ENCODE results near the gene RNF138.
"Not testable (repeated sequence)": the region's sequence is repeated elsewhere in the genome, so short reads cannot be mapped to it uniquely, and the experiment has no call there.

Gene RNF138

DNA sequence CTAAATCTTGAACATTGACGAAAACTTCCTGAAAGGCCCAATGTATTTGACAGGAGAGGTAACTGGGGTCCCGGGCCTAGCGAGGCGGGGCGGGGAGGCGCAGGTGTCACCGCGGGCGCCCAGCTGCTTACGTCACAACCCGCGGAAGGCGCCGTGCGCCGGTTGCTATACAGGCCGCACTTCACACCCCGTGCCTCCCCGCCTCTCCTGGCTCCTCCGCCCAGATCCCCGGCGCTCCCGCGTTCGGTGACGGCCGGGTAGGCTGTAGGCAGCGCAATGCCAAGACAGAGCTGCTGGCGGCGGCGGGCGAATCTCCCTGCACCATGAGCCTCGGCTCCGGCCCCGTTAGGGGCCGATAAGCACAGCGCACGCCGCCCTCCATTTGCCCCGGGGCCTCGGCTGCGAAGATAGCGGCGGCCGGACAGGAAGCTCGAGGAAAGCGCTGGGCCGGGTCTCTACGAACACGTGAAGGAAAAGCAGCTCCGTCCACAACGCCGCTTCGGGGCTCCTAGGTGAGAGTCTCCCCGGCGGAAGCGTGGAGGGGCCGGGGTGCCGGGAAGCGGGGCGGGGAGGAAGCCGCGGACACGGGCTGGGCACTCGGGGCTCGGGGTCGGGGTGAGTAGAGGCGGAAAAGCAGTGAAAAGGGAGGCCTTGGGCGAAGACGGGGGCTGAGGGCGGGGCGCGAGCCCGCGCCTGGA, at the start of gene RNF138:
Gene RNF138 (plus strand): TSS at position 151 of the 698 bp plus-strand sequence. CDS start 903 bp downstream, outside the sequence.
- peak; percentile 81 to 83 for DNase-seq (ENCODE audit: low read depth in 2 of 2)

- no peak for DNase-seq (ENCODE audit: low read depth in 2 of 2)
These were observed 49.3 kb upstream of the RNF138 start for GRCh38 chr18:32042337-32042736.

DNA sequence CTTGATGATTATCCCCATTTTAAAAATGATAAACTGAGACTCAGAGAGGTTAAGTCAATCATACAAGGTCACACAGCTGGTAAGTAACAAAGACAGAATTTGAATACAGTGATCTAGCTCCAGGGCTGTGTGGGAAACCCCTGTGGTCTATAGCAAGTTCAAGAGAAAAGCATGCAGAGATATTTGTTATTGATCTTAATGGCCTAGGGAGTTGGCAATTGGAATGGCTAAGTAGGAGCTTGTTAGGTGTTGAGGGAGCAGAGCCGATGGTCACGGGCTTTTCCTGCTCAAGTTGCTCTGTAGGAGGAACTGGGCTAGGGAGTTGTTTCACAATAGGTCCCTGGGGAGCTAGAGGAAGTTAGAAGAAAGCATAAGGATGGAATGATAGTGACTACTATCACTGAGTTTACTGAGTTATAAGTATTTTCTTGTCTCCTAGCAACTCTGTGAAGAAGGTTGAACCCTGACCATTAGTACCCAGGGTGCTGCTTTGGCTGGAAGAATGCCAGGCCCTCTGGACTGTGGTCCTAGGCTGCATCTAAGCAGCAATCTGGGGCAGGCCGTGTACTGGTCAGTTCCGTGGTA, 43.1 kb upstream of the RNF138 start:
- DNase-seq (ENCODE audit: low read depth in 2 of 2) = no peak

DNA sequence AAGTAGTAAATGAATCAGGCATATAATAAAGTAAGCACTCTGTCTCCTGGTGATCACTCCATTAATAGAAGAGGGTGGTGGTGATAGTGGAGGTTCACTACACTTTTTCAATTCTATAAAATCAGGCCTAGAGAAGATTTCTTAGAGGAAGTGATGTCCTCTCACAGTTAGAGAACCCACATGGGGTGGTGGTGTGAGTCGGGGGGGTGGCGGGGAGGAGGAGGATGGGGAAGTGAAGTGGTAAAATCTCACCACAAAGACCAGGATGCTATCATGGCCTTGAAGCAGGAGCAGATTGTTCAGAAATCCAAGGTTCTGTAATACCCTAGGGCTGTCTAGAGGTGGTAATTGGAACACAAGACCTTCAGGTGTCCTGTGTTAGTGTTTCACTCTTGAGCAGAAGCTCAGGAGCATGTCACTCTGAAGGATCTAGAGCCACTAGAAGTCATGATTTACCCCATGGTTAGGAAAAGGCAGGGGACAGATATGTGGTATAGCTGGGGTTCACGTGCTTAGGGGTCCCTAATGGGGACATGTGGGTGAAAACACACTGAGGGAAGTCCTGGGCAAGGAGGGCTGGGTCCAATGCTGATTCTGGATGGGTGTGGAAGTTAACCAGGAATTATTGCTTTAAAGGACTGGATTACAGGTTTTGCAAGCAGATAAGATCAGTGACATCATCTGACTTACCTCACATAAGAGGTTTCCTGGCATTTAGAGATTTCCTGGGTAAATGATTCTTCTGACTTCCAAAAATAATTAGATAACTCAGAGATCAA, 42.1 kb upstream of the RNF138 start:
- peak; percentile 19 to 45 for DNase-seq (ENCODE audit: low read depth in 2 of 2)

DNA sequence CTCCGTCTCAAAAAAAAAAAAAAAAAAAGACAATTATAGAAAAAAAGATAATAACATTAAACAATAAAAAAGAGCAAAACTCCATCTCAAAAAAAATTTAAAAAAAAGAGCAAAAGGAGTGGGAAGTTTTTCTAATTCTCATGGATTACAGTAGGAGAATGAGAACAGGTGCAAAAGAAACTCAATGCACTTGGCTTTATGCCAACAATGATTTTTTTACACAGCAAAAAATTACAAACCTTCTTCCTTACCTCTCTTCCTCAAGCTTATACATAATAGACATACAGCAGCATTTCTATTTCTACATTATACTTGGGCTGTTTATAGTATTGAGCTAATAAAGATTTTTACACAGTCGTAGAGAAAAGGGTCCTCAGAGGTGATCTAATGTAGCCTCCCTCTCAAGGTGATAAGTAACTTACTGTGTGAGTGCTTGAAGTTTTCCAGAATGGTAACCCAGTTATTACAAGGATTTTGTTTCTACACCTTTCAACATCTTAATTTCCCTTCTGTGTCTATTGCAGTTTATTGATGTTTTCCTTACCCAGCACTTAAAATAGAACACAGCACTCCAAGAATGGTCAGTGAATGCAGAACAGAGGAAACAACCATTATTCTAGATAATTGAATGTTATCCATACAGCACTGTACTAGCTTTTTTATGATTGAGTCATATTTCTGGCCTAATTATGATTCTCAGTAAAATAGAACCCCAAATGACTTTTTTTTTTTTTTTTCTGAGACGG, 34.9 kb upstream of the RNF138 start:
- no peak for DNase-seq (ENCODE audit: low read depth in 2 of 2)

GRCh38 chr18:32057624-32058165, 34.0 kb upstream of the RNF138 start:
- no peak for DNase-seq (ENCODE audit: low read depth in 2 of 2)

DNA sequence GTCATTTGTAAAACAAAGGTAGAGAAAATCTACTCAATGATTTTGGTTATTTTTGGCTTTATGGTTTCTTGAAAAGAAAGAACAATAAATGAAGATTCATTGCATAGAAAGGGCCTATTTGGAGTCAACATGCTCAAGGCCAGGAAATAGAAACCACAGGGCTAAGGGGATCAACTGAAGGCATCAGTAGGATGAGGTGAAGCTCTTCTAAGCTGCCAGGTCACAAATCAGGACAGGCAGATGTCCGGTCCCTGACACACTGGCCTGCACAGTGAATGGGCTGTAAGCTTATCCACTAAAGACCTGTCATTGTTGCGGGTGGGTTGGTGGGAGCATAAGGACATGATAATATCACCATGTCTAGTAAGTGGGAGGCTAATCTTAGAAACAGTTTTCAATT, 31.6 kb upstream of the RNF138 start:
- DNase-seq (ENCODE audit: low read depth in 2 of 2) = no peak

- DNase-seq (ENCODE audit: low read depth in 2 of 2) = no peak
These were observed 24.1 kb upstream of the RNF138 start for GRCh38 chr18:32067375-32068167.

GRCh38 chr18:32072321-32072720, 19.4 kb upstream of the RNF138 start:
- DNase-seq (ENCODE audit: low read depth in 2 of 2) = no peak

DNA sequence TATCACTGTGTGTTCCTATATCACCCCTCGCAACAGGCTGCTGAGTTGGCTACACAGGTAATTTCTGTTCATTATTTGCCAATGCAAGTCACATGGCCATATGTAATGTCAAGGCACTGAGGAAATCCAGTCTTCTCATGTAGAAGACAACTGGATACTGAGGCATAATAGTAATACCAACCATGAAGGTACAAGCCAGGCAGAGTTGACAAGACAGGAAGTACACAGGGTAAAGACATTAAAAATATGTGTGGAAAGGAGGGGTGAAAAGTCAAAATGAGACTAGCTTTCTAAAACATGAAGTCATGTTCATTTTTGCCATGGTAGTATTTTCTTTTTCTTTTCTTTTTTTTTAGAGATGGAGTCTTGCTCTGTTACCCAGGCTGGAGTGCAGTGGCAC, 17.5 kb upstream of the RNF138 start:
- DNase-seq (ENCODE audit: low read depth in 2 of 2) = no peak

DNA sequence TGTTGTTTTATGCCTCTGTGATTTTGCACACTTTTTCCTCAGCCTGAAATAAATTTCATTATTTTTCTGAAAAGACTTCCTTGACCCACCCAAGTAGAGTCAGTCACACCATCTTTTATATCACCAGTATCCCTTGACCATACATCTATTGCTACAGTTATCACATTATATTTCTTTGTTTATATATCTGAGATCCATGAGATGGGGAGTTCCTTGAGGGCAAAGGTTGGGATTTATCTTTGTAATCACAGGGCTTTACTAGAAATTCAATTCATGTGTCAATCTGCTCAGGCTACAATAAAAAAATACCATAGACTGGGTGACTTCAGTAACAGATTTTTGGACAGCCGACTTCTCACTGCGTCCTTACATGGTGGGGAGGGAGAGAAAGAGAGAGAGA, 12.8 kb upstream of the RNF138 start:
- DNase-seq (ENCODE audit: low read depth in 2 of 2) = no peak

DNA sequence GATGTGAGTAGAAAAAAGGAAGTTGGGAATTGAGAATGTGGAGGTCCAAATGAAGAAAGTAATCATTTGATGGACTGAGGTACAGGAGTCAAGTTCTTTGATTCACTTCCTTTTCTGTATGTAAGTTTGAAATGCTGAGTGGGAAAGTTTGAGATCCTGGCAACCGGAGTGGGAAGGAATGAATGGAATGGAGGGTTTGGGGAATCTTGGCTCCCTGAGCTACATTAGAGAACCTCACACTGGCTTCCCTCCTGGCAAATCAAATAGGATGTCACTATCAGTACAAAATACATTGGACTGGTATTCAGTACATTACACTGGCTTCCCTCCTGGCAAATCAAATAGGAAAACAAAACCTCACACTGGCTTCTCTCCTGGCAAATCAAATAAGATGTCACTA, 9.8 kb upstream of the RNF138 start:
- no peak for DNase-seq (ENCODE audit: low read depth in 2 of 2)

- no peak for DNase-seq (ENCODE audit: low read depth in 2 of 2)
These were observed 7.9 kb upstream of the RNF138 start for GRCh38 chr18:32083781-32084180.

GRCh38 chr18:32086881-32087280, 4.8 kb upstream of the RNF138 start:
- DNase-seq (ENCODE audit: low read depth in 2 of 2) = no peak

DNA sequence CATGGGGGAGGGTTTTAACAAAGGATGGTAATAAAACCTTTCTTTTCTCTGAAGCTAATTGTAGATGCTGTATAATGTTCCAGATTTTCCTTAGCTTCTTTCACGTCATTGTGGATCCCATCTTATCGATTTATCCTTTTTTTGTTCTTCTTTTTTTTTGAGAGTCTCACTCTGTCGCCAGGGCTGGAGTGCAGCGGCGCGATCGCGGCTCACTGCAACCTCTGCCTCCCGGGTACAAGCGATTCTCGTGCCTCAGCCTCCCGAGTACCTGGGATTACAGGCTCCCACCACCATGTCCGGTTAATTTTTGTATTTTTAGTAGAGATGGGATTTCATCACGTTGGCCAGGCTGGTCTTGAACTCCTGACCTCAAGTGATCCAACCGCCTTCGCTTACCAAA, 843 bp upstream of the RNF138 start:
- DNase-seq (ENCODE audit: low read depth in 2 of 2) = not testable (repeated sequence)

- DNase-seq (ENCODE audit: low read depth in 2 of 2) = no peak
These were observed 350 bp upstream of the RNF138 start for GRCh38 chr18:32091325-32091723.

- peak; percentile 99 to 100 for DNase-seq (ENCODE audit: low read depth in 2 of 2)
These were observed 888 bp downstream of the RNF138 start for GRCh38 chr18:32092422-32093101.

DNA sequence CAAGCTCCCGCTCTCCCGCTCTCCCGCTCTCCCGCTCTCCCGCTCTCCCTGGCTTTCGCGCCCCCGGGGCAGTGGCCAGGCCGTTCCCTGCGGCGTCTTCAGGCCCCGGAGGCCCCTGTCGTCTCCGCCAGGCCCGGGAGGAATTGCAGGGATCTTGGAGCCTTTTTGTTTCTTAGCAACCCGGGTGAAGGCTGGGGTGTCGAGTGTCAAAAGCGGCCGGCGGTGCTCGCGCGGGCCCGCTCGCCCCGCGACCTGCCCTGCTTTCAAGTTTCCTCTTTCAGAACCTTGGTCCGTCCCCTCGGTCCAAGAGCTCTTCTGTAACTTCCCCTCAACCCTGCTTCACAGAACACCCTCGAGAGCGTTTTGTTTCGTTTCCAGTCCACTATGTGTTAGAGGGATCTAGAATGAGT, 1.4 kb downstream of the RNF138 start:
- no peak for DNase-seq (ENCODE audit: low read depth in 2 of 2)

GRCh38 chr18:32093523-32093922, 1.8 kb downstream of the RNF138 start:
- no peak for DNase-seq (ENCODE audit: low read depth in 2 of 2)

DNA sequence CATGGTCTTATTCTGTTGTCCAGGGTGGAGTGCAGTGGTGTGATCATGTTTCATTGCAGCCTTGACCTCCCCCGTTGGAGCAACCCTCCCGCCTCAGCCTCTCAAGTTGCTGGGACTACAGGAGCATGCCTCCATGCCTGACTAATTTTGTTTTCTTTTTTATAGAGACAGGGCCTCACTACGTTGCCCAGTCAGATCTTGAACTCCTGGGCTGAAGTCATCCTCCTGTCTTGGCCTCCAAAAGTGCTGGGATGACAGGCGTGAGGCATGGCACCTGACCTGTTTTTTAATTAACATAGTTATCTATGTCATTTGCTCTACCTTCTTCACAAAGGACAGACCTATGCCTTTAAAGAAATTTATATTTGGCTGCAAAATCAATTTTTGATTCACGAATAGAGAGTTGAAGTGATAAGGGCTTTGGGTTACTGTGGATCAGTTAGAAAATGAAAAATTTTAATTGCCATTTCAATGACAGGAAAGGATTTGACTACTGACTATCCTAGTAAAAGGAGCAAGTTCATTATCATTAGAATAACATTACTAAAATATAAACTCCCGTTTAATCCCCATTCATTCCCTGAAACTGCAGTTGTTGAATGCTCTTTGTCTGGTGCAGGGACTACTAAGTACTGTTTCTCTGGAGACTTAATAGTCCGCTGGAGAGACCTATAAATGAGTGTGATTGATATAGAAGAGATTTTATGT, 3.7 kb downstream of the RNF138 start:
- no peak for DNase-seq (ENCODE audit: low read depth in 2 of 2)

Data from stimulated activated CD8-positive, alpha-beta memory T cell treated with anti-CD3 and anti-CD28 coated beads, Interleukin-15, amount 100 ng/mL, for 48 hours (primary cell).